Nucleus accumbens (tissue), 56 donors: ENCODE results near the gene NMT1.
"Not testable (repeated sequence)": the region's sequence is repeated elsewhere in the genome, so short reads cannot be mapped to it uniquely, and the experiment has no call there.

Experiments
- DNase-seq, 56 donors: peaks; one replicate each; lab custom pipeline; 2025; lab: John Stamatoyannopoulos, UW

Gene NMT1

DNA sequence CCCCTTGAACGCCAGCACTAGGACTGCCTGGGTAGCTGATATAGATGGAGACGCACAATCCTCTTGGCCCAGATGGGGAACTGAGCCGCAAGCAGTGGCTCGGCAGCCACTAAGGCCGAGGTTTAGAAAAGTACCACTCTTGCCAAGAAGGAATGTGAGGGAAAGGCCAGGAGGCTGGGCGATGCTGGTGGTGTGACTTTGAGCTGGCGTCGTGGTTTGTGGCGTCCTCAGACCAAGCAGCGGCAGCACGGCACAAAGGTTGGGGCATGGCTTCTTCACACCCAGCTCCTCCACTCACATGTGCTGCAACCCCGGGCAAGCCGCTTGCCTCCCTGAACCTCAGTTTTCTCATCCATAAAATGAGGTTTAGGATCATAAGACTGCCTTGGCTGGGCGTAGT lies 25.3 kb upstream of the NMT1 start:
- DNase-seq: no peak

- no peak for DNase-seq
Observed at GRCh38 chr17:45036691-45037090, 24.4 kb upstream of the NMT1 start.

DNA sequence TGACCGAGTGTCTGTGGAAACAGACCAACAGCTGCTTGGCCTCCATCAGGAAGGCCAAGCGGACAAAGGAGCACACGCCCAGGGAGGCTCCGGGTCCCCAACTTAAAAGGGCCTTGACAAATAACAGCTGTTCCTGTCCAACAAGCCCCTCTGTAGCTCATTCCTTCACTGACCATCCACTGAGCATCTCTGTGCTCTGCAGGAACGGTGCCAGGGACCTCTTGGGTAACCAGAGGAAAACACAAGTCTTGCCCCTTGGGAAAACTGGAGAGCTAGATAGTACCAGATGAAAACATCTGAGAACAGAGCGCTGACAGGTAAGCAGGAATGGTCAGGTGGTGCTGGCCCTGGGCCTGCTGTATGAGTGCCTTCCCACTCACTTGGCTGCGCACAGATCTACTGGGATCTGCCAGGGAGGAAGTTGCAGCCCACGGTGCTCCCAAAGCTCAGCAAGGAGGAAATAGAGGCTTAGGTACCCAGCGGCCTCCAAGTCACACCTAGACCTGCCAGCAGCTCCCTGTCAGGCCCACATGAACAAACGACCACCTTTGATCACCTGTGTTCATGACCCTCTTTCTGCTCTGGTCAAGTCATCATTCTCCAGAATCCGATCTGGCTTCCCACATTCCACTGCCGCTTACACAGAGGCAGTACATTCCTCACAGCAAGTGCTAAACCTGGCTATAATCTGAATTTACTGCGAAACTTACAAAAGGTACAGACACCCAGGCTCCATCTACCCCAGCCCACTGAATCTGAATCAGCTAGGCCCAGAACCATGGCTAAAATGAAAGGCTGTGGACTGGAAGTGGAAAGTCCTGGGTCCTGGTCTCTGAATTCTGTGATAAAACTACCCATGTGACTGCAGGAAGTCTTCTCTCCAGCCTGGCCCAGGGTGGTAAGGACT lies 22.1 kb upstream of the NMT1 start:
- DNase-seq: no peak

- no peak for DNase-seq
Observed at GRCh38 chr17:45040459-45040858, 20.7 kb upstream of the NMT1 start.

- DNase-seq: no peak
Observed at GRCh38 chr17:45042346-45043120, 18.6 kb upstream of the NMT1 start.

DNA sequence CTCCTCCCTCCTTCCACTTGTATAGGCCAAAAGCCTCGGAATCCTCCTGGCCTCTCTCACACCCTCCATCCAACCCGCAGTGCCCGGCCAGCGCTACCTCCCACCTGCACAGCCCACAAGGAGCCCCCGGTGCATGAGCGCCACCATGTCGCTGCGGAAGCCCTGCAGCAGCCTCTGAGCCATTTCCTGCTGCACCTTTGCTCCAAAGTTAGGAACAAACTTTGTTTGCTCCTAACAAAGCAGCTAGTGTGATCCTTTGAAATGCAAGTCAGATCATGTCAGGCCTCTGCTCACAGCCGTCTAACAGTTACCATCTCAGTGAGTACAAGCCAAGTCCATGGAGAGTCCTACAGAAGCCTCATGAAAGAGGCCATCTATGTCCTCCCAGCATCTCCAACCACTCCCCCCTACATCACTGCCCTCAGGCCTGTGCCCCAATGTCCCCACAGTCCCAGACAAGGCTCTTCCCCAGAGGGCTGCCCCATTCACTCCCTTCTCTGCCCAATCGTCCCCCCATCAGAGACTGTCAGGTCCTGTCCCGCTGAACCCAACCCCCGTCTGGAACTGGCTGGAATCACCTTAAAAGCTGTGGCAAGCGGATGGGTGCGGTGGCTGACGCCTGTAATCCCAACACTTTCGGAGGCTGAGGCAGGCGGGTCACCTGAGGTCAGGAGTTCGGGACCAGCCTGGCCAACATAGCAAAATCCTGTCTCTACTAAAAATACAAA lies 17.1 kb upstream of the NMT1 start:
- DNase-seq: no peak

DNA sequence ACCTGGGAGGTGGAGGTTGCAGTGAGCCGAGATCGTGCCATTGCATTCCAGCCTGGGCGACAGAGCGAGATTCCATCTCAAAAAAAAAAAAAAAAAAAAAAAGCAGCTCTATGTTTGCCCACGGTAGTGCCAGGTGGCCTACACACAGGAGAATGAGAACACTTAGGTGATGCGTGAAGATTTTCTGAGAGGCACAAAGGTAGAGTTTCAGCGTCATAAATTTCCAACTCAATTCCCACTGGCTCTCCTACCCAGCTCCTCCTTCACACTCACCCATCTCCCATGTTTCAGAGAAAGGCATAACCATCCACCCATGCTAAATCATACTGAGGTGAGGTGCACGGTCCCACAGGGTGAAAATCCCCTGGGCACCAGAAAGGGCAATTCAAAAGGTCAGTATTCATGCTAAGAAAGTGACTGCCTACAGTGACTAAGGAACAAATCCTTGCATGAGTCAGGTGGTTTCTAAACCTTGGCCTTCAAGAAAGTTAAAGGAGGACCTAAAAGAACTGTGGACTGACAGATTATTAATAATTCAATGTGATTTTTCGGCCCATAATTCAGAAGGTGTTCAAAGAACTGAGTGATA lies 14.5 kb upstream of the NMT1 start:
- no peak for DNase-seq

DNA sequence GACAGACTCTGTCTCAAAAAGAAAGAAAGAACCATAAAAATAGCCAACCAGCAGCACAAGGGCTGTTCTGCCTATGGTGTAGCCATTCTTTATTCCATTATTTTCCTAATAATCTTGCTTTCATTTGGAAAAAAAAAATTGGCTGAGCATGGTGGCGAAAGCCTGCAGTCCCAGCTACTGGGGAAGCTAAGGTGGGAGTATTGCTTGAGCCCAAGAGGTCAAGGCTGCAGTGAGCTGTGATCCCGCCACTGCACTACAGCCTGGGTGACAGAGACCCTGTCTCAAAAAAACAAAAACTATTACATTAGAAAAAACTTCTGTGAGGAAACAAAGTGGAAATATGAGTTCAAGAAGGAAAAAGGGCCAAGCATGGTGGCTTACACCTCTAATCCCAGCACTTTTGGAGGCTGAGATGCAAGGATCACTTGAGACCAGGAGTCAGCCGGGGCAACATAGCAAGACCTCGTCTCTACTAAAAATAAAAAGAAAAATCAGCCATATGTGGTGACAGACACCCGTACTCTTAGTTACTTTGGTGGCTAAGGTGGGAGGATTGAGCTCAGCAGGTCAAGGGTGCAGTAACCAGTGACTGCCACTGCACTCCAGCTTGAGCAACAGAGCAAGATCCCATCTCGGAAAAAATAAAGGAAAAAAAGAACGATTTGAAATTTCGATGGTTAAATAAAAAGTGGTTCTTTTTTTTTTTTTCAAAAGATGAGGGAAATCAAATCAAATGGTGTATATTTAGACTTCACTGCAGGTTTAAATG lies 12.1 kb upstream of the NMT1 start:
- no peak for DNase-seq

DNA sequence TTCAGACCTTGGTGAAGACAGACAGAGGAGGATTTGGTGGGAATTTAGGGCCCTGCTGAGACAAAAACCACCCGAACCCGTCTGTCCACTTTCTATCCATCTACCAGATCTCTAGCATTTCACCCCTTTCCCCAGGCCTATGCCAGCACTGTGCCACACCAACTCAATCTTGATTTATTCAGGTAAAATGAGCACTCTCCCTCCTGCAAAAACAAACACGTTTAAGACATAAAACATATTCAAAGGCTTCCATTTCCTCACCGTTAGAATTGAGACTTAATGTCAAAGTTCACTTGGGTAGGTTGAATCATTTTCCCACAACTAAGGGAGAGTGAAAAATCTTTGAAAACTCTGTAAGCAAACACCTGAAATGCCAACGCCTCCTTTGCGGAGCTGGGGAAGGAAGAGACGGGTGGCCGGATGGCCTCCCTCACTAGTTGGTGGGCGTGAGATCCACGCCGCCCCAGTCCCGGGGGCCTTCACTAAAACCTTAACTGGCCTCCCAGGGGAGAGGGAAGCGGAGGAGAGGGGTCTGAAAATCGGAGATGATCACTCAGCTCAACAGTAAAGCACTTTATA lies 10.5 kb upstream of the NMT1 start:
- DNase-seq: no peak

GRCh38 chr17:45051060-45051719 lies 9.9 kb upstream of the NMT1 start, which contains the start of gene DCAKD:
Gene DCAKD (minus strand): TSS chr17:45051632. CDS start chr17:45034885, 16,747 bp downstream.
- DNase-seq: peak in 55 of 56 donors; percentile 46 to 93 (median 83)

GRCh38 chr17:45051720-45052051 lies 9.4 kb upstream of the NMT1 start:
- DNase-seq: not testable (repeated sequence)

- DNase-seq: peak in 26 of 56 donors; percentile 2 to 54 (median 18)
Observed at GRCh38 chr17:45052052-45052772, 8.9 kb upstream of the NMT1 start.

DNA sequence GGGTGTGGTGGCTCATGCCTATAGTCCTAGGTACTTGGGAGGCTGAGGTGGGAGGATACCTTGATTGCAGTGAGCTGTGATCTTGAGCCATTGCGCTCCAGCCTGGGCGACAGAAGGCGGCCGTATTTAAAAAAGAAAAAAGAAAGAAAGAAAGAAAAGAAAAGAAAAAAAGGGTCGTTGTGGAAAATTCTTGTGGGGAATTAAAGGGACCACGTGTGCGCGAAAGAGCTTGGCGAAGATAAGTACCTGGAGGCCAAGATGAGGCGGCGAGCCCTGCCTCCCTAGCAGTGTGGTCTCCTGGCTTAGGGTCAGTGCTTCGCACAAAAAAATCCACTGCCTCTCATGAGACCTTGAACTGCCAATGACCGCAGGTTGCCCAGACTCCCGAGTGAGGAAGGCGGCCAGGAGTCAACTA lies 728 bp upstream of the NMT1 start:
- DNase-seq: peak in 2 of 56 donors; percentile 61 to 64

GRCh38 chr17:45061606-45062205 lies 589 bp downstream of the NMT1 start:
- DNase-seq: no peak

DNA sequence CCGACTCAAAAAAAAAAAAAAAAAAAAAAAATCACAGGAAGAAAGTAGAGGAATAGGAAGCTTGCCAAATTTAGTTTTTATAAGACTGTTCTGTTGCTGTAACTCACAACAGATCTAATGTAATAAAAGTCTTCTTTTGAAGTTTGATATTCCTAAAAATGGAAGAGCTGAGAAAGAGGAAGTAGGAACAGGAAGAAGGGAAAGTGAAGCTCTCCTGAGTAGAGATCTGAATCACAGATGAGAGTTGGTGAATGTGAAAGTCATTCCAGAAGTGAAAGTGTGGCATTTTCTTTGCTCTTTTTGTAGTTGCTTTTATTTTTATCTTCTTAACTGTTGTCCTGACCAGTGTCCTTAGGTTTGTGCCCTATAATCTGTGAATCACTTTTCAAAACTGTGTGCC lies 2.1 kb downstream of the NMT1 start:
- no peak for DNase-seq

GRCh38 chr17:45067637-45068036 lies 6.5 kb downstream of the NMT1 start:
- no peak for DNase-seq

GRCh38 chr17:45070001-45070400 lies 8.9 kb downstream of the NMT1 start:
- no peak for DNase-seq

DNA sequence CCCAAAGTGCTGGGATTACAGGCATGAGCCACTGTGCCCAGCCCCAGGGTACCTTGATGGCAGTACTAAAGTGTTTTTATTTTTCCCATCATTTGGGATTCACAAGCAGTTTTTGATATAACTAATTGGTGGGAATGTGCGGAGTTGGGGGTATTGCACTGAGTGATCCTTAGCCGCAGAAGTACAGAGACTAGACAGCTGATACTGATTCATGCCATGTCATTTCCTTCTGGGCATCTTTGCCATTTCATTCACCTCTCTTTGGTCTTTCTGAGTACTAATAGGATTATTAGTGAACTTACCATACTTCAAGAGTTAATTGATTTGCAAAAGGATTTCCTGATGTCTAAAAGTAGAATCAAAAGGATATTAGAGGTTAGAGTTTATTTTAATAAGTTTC lies 9.7 kb downstream of the NMT1 start:
- DNase-seq: no peak
